ENCODE data around the gene ATP12A. TPM values are rescaled to one million over a fixed set of nuclear protein-coding genes. Genes with fewer than 3 reads are reported as not detected.

The ATP12A gene
- polyA plus RNA-seq, 3 donors, result not detected

DNA sequence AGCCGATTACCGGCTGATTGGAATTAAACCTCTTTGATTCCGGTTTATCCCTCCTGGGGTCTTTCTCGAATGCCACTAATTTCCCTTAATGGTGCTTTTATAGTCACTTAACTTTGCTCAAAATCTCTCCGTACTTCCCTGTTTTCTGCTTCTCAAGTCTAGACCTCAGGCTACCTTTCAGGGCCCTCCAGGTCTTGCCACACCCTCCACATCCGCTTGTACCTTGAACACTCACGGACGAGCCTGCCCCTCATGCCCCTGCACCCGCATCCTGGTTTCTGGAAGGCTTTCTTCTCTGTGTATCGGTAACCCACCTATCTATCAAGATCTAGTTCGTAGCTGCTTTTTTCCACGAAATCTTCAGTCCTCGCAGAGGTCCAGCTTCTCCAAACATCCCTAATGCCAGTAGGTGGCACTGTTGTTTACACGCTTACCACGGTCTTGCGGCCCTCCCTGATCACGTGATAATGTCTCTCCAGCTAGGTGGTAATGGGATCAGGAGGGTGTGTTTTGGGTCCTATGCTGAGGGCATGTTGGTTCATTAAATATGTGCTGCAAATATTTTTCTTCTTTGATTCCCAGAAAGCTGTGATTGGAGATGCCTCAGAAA lies 13.8 kb downstream of the ATP12A start:
- Mint-ChIP-seq H3K27me3 (ENCODE audit: low read depth in 3 of 3) (peaks cover 7 to 12% (median 11%) of the 10 kb centered on the region in 3 donors), H3K9me3 (no peaks in the 10 kb centered on the region), H3K4me1 (peaks cover 6% of the 10 kb centered on the region), H3K4me3 (peak overlapping the region in 1 of 2 donors; percentile 29), H3K27ac (no peak overlapping the region), H3K36me3 (no peaks in the 10 kb centered on the region)
- intact Hi-C loops (cut with micrococcal nuclease), result loop anchor here in 1 of 2 donors (10.0 kb wide), 1 partner anchor 281 kb away; no protein-coding TSS in a partner anchor
- Histone ChIP-seq H2AFZ (ENCODE audit: insufficient read depth, low read depth, low read length, poor library complexity, severe bottlenecking) (peak overlapping the region; percentile 31), H3K27ac (ENCODE audit: low read depth in 1 of 2, low read length in 2 of 2) (no peak overlapping the region), H4K20me1 (ENCODE audit: insufficient read depth, low read length) (no peaks in the 10 kb centered on the region), H3K4me3 (replicated peaks in 1 of 3; ENCODE audit: low read depth in 2 of 3, low read length in 3 of 3) (no peak overlapping the region), H3K79me2 (ENCODE audit: insufficient read depth, low read length) (no peaks in the 10 kb centered on the region), H3K4me1 (ENCODE audit: control insufficient read depth in 1 of 2, insufficient read depth in 2 of 2, low read length in 2 of 2) (no peaks in the 10 kb centered on the region), H3K4me2 (replicated peaks; ENCODE audit: extremely low read depth, low read length, poor library complexity, severe bottlenecking) (no peak overlapping the region), H3K9me3 (replicated peaks in 1 of 2; ENCODE audit: control insufficient read depth in 1 of 2, insufficient read depth in 1 of 2, low read length in 2 of 2) (no peaks in the 10 kb centered on the region), H3K27me3 (ENCODE audit: control insufficient read depth in 2 of 2, insufficient read depth in 2 of 2, low read length in 2 of 2) (peaks cover 0 to 12% of the 10 kb centered on the region in 2 donors), H3K9ac (ENCODE audit: insufficient read depth, low read length, poor library complexity, severe bottlenecking) (no peak overlapping the region), H3K36me3 (replicated peaks in 1 of 2; ENCODE audit: control insufficient read depth in 1 of 2, insufficient read depth in 2 of 2, low read length in 2 of 2) (no peaks in the 10 kb centered on the region)
- DNase-seq, result peak; percentile 37 to 68 (median 49)
- whole genome bisulfite sequencing (ENCODE audit: insufficient coverage), result 36% methylated on average over 9 of the region's 17 CpGs
- TF ChIP-seq, protein P1, sequence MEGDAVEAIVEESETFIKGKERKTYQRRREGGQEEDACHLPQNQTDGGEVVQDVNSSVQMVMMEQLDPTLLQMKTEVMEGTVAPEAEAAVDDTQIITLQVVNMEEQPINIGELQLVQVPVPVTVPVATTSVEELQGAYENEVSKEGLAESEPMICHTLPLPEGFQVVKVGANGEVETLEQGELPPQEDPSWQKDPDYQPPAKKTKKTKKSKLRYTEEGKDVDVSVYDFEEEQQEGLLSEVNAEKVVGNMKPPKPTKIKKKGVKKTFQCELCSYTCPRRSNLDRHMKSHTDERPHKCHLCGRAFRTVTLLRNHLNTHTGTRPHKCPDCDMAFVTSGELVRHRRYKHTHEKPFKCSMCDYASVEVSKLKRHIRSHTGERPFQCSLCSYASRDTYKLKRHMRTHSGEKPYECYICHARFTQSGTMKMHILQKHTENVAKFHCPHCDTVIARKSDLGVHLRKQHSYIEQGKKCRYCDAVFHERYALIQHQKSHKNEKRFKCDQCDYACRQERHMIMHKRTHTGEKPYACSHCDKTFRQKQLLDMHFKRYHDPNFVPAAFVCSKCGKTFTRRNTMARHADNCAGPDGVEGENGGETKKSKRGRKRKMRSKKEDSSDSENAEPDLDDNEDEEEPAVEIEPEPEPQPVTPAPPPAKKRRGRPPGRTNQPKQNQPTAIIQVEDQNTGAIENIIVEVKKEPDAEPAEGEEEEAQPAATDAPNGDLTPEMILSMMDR (IDR thresholded peaks at IDR 0.05), result peak; percentile 60

DNA sequence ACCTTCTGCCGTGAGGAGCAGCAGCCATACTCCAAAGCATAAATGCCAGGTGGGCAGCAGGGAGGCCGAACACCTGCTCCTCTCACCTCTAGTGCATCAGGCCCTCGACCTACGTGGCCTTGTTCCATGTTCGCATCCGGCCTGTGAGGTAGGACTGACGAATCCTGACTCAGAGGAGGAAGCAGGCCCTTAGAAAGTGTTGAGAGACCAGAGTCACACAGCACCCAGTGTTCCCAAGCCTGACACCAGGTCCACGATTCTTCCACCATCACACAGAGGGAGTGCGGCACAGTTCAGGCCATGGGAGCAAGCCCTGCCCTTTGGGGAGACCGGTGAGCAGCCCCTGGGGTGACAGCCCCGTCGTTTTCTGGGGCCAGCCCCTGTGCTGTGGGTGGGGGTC lies 14.7 kb downstream of the ATP12A start:
- Histone ChIP-seq H3K4me2 (replicated peaks; ENCODE audit: extremely low read depth, low read length, poor library complexity, severe bottlenecking) (no peak overlapping the region), H3K9ac (ENCODE audit: insufficient read depth, low read length, poor library complexity, severe bottlenecking) (no peak overlapping the region), H3K9me3 (replicated peaks in 1 of 2; ENCODE audit: control insufficient read depth in 1 of 2, insufficient read depth in 1 of 2, low read length in 2 of 2) (no peaks in the 10 kb centered on the region), H3K36me3 (replicated peaks in 1 of 2; ENCODE audit: control insufficient read depth in 1 of 2, insufficient read depth in 2 of 2, low read length in 2 of 2) (no peaks in the 10 kb centered on the region), H3K79me2 (ENCODE audit: insufficient read depth, low read length) (no peaks in the 10 kb centered on the region), H3K27me3 (ENCODE audit: control insufficient read depth in 2 of 2, insufficient read depth in 2 of 2, low read length in 2 of 2) (peaks cover 0 to 11% of the 10 kb centered on the region in 2 donors), H4K20me1 (ENCODE audit: insufficient read depth, low read length) (no peaks in the 10 kb centered on the region), H3K27ac (ENCODE audit: low read depth in 1 of 2, low read length in 2 of 2) (no peak overlapping the region), H3K4me1 (ENCODE audit: control insufficient read depth in 1 of 2, insufficient read depth in 2 of 2, low read length in 2 of 2) (no peaks in the 10 kb centered on the region), H3K4me3 (replicated peaks in 1 of 3; ENCODE audit: low read depth in 2 of 3, low read length in 3 of 3) (no peak overlapping the region), H2AFZ (ENCODE audit: insufficient read depth, low read depth, low read length, poor library complexity, severe bottlenecking) (no peak overlapping the region)
- no peak overlapping the region for H3K27ac Mint-ChIP-seq
- no peak overlapping the region for H3K4me3 Mint-ChIP-seq
- 84% methylated on average over 10 of the region's 12 CpGs for WGBS (ENCODE audit: insufficient coverage)
- DNase-seq, result no peak
- H3K4me1 Mint-ChIP-seq, result peaks cover 6% of the 10 kb centered on the region
- TF ChIP-seq, protein P1 (IDR thresholded peaks at IDR 0.05), result no peak
- intact Hi-C loops (cut with micrococcal nuclease), result loop anchor here in 1 of 2 donors (10.0 kb wide), 1 partner anchor 280 kb away; no protein-coding TSS in a partner anchor
- H3K36me3 Mint-ChIP-seq, result no peaks in the 10 kb centered on the region
- H3K27me3 Mint-ChIP-seq (ENCODE audit: low read depth in 3 of 3), result peaks cover 7 to 11% (median 10%) of the 10 kb centered on the region in 3 donors
- H3K9me3 Mint-ChIP-seq, result no peaks in the 10 kb centered on the region

Data from CD14-positive monocyte (primary cell).